ENCODE data around the gene USP15. TPM values are rescaled to one million over a fixed set of nuclear protein-coding genes. Genes with fewer than 3 reads are reported as not detected.

Gene USP15
- total RNA-seq, 1 experiment from 2014 or later = 35.3 TPM

DNA sequence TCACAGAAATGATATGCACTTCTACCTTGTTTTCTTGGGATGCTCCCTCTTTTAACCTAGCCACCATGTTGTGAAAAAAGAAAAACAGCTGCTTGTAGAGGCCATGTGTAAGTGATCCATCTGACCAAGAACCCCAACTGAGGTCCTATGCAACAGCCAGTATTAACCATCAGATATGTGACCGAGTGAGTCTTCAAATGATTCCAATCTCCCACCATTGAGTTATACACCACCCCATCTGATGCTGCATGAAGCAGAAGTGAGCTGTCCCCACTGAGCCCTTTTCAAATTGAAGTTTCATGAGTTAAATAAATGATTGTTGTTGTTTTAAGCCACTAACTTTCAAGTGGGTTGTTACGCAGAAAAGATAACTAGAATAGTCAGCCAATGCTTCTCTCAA, 20.6 kb upstream of the USP15 start:
- no peak overlapping the region for H3K4me2 ChIP-seq (ENCODE audit: insufficient read depth, insufficient read length, low read length)
- H3K4ac ChIP-seq (ENCODE audit: low read depth, low read length) = no peak overlapping the region
- no peak overlapping the region for H3K56ac ChIP-seq (ENCODE audit: insufficient read length, low read depth, low read length)
- H3K79me1 ChIP-seq (ENCODE audit: insufficient read depth, low read depth, low read length, poor library complexity, severe bottlenecking) = no peaks in the 10 kb centered on the region
- Mint-ChIP-seq H3K27me3 (ENCODE audit: low read depth) (no peaks in the 10 kb centered on the region), H3K27ac (no peak overlapping the region), H3K36me3 (ENCODE audit: insufficient read depth in 1 of 3, low read depth in 3 of 3) (no peaks in the 10 kb centered on the region), H3K9me3 (no peaks in the 10 kb centered on the region), H3K4me1 (peaks cover 5 to 7% of the 10 kb centered on the region in 2 experiments), H3K4me3 (no peak overlapping the region)
- H3K18ac ChIP-seq (ENCODE audit: insufficient read length, low read depth, low read length) = no peak overlapping the region
- no peak overlapping the region for H3K27ac ChIP-seq (ENCODE audit: insufficient read length, low read depth, low read length)
- no peaks in the 10 kb centered on the region for H4K20me1 ChIP-seq (ENCODE audit: control insufficient read depth, insufficient read depth, insufficient read length)
- no peak overlapping the region for H2BK15ac ChIP-seq (ENCODE audit: low read depth, low read length)
- WGBS (ENCODE audit: extremely low coverage, insufficient read length, low lambda C conversion rate) = no CpG with 5 or more reads among the region's 2 CpGs
- no peak overlapping the region for H3K23ac ChIP-seq (ENCODE audit: insufficient read length, low read depth, low read length)
- no peak overlapping the region for H3K9ac ChIP-seq (ENCODE audit: extremely low read depth, insufficient read length, low read length)
- no peaks in the 10 kb centered on the region for H3K27me3 ChIP-seq (ENCODE audit: insufficient read depth, low read length)
- H3K14ac ChIP-seq (ENCODE audit: insufficient read depth, low read length) = no peak overlapping the region
- no peaks in the 10 kb centered on the region for H3K9me3 ChIP-seq (ENCODE audit: control insufficient read depth, low read depth, low read length)
- no peak overlapping the region for H2BK120ac ChIP-seq (ENCODE audit: low read depth, low read length, poor library complexity, severe bottlenecking)
- H2BK20ac ChIP-seq (ENCODE audit: low read depth, low read length, poor library complexity, severe bottlenecking) = no peak overlapping the region
- no peaks in the 10 kb centered on the region for H3K79me2 ChIP-seq (ENCODE audit: insufficient read depth, low read length)
- H3T11ph ChIP-seq (ENCODE audit: low read length) = no peak overlapping the region
- TF ChIP-seq, protein P1, sequence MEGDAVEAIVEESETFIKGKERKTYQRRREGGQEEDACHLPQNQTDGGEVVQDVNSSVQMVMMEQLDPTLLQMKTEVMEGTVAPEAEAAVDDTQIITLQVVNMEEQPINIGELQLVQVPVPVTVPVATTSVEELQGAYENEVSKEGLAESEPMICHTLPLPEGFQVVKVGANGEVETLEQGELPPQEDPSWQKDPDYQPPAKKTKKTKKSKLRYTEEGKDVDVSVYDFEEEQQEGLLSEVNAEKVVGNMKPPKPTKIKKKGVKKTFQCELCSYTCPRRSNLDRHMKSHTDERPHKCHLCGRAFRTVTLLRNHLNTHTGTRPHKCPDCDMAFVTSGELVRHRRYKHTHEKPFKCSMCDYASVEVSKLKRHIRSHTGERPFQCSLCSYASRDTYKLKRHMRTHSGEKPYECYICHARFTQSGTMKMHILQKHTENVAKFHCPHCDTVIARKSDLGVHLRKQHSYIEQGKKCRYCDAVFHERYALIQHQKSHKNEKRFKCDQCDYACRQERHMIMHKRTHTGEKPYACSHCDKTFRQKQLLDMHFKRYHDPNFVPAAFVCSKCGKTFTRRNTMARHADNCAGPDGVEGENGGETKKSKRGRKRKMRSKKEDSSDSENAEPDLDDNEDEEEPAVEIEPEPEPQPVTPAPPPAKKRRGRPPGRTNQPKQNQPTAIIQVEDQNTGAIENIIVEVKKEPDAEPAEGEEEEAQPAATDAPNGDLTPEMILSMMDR (conservative IDR thresholded peaks at IDR 0.05) = no peak
- H4K5ac ChIP-seq (ENCODE audit: insufficient read length, low read depth, low read length) = no peak overlapping the region
- H3K4me1 ChIP-seq (ENCODE audit: insufficient read depth, low read length) = no peaks in the 10 kb centered on the region; the same call in 1 of the 2 replicates
- no peak overlapping the region for H2AK5ac ChIP-seq (ENCODE audit: insufficient read length, low read length)
- H4K8ac ChIP-seq (replicated peaks; ENCODE audit: insufficient read length, low read depth, low read length) = no peak overlapping the region
- no peak overlapping the region for H2BK5ac ChIP-seq (ENCODE audit: insufficient read length, low read length)
- H4K91ac ChIP-seq (ENCODE audit: insufficient read length, low read depth, low read length) = no peak overlapping the region
- H2BK12ac ChIP-seq (ENCODE audit: insufficient read length, low read depth, low read length) = no peak overlapping the region
- H2AFZ ChIP-seq (ENCODE audit: low read length) = no peak overlapping the region
- no peak for DNase-seq
- no peaks in the 10 kb centered on the region for H3K23me2 ChIP-seq (ENCODE audit: insufficient read length, low read depth, low read length, poor library complexity, severe bottlenecking)
